UCSD-AML1 (cell line): Measurements from ENCODE around the gene KCTD19.

Experiments
- DNase-seq: peaks from one replicate; lab custom pipeline; 2025; ENCODE audit not compliant: unreplicated experiment; lab: John Stamatoyannopoulos, UW

KCTD19 gene

DNA sequence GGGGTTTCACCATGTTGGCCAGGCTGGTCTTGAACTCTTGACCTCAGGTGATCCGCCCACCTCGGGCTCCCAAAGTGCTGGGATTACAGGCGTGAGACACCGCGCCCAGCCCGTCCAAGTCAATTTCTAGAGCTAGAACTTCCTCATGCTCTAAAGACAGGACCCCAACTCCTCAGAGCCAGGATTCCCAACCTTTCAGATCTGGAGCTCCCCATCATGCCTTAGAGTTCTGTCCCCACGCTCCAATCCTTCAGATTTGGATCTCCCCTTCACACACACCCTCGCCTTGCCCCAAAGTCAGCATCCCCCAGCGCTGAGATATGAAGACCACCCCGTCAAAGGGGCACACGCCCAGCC lies 448 bp downstream of the KCTD19 start:
- DNase-seq, result no peak

DNA sequence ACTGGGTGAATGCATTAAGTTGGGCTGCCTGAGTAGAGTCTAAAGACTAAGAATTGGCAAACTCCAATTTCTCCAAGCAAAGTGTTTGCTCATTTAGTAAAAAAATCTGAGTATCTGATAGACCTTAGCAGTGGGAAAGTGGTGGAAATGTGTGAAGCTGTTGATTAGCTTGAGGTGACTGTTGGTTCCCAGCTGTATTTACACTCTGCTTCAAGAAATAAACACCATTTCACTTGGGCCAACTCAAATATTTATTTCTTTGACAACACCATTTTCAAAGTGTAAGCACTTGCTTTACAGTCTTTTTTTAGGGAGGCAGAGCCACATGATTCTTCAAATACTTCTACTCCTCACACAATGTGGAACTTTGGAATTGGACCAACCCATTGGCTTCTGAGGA lies 8.7 kb downstream of the KCTD19 start:
- no peak for DNase-seq

DNA sequence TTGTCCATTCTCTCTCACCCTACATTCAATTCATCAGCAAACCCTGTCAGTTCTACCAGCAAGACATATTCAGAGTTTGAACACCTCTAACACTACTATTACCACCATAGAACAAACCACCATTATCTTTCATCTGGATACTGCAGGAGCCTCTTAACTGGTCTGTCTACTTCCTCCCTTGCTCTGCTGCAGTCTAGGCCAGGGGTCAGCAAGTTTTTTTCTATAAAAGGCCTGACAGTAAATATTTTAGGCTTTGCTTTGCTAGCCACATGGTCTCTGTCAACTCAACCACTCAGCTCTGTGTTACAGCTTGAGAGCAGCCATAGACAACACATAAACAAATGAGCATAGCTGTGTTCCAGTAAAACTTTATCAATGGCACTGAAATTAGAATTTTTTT lies 13.8 kb downstream of the KCTD19 start:
- no peak for DNase-seq

DNA sequence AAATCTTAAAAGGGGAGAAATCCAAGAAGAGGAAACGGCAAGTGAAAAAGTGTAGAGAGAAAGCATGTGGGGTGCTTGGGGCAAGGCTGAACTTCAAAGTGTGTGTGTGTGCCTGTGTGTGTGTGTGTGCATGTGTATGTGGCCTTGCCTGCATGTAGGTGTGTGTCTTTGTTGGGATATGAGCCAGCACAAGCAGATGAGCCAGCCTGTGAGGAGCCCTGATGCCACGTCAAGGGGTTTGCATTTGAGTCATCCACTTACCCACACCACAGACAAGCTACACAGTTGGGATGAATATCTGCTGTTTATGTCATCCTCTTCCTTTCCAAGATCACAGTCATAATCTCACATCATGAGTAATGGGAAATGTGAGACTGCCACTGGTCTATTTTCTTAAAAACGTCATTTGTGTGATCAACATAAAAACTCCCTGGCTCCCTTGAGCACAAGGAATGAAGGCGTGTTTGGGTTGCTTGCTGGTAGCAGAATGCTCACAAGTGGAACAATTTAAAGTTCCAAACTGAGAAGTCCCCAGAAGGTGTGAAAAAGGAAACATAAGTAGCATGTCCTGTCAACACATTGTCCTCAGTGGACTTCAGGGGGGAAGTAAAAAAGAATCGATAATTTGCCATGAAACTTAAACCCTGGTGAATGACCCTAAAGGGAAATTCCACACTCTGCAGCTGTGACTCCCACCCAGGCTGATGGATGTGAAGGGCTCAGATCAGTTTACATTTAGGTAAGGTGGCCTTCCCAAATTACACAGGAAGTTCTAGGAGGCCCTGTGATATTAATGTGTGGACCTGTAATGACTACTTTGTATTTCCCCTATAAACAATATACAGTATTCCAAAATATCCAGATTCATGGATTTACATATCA lies 14.7 kb downstream of the KCTD19 start:
- DNase-seq, result no peak

DNA sequence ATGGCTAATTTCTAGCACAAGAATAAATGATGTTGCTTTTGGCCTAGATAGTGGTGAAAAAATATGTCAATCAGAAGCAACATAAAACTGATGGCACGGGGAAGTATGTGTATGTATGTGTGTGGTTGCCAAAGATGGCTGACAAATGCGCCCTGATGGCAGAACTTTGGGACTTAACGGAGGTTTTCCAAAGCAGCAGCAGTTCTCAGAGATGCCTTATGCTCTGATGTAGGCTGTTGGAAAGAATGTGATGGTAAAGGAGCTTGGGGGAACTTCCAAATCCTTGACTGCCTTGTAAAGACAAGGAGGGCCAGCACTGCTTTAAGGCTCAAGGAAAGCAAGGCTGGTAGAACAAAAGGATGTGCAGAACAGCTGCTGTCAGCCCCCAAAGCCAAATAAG lies 16.0 kb downstream of the KCTD19 start:
- DNase-seq, result no peak

DNA sequence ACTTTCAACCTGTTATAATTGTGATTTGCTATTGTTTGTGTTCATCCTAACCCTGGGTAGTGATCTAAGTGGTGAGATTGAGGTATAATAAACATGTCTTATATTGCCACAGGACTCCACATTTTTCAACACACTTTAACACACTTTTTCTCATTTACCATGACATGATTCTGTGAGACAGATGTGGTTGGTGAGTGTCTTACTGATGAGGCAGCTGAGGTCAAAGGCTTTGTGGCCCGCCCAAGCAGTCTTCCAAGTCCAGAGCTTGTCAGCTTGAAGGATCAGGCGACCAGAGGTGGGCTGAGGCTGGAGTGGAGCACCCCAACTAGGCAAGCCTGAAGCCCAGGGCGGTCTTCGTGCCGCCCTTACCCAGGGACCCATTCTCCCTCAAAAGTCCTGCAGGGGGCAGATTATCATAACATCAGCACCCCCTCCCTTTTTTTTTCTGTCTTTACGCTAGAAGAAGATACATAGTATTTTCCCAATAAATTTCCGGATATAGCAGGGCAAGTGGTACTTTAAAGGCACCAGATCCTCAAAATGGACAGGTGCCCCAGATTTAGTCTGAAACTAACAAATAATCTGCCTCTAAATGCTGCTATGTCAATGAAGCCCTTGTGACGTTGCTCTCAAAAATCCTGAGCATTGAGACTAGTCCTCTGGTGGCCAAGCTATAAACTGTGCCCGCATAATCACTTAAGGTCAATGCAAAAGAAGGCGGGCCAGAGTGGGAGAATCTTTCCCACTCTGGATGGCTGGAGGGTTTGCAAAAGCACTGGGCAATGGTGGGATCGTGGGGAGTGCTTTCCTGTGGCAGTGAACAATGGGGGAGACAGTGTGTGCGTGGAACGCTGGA lies 21.1 kb downstream of the KCTD19 start:
- DNase-seq, result no peak

DNA sequence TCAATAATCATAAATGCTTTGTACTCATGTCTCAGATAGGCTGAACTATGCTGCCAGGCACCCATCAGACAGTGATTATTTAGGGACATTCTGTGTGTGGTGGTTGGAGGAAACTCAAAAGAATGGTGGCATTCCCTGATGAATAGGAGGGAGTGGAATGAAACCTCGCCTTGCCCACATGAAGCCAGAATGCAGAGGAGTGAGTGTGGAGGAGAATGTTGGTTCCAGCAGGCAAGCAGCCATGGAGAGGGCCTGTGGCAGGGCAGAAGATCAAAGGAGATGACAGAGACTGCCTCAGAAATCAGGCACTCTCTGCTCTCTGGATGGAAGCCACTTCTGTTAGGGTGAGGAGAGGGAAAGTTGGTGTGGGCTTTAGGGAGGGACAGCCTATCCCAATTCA lies 22.5 kb downstream of the KCTD19 start:
- no peak for DNase-seq

DNA sequence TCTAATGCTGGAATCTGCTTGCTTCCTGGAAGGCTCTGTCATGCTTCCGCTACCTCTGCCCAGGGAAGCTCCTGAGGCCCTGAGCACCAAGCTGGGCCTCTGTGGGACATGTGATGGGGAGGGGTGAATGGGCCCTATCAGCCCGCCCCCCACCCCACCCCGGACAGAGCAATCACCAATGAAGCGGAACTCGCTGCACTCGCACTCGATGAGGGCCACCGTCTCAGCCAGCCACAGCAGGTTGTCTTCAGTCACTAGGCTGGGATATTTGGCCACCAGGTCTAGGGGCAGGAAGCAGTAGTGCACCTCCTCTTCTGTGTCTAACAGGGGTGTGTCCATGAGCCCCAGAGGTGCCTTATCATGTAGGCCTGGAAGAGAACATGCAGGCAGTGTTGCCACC lies 23.6 kb downstream of the KCTD19 start:
- no peak for DNase-seq

DNA sequence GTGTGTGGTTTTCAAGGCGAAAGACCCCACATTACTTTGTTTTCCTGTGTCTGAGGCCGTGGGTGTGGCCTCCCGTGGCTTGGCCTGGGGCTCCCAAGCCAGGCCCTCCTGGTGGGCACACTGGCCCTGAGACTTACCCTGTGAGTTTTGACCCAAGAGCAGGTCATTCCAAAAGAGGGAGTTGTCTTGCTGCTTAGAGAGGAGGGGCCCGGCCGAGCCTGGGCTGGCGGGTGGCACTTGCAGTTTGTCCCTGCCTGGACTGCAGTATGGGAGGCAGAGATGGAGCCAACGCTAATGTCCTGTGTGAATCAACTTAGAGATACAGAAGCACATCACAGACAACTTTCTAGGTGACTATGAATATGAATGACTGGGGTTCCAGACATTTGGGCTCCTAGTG lies 24.5 kb downstream of the KCTD19 start:
- DNase-seq, result no peak

DNA sequence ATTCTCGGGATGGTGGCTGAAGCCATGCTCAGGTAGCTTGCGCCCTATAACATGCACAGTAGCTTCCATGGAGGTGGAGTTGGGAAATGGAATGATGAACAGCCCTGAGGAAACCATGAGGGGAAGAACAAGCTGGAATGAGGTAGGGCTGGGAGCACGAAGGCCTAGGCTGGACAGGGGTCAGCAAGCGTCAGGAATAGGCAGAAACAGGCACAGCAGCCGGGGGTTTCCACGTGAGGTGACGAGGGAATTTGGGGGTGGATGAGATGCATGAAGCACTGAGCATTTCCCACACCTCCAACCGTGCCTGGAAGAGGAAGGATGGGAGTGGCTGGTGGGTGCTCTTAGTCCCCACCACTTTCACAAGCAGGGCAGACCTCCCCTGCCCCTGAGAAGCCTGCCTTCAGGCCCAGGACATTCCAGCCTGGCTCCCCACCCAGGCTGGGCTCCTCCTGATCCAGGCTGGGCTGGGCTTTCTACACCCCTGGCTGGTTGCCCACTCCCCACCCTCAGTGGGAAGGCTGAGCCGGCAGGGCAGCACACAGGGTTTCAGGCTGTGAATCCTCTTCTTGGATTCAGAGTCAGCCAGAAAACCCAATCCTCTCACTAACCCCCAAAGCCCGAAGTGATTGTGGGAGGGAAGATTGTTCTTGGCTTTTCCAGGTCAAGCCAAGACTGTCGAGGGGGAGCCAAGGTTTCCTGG lies 25.3 kb downstream of the KCTD19 start:
- DNase-seq, result no peak

DNA sequence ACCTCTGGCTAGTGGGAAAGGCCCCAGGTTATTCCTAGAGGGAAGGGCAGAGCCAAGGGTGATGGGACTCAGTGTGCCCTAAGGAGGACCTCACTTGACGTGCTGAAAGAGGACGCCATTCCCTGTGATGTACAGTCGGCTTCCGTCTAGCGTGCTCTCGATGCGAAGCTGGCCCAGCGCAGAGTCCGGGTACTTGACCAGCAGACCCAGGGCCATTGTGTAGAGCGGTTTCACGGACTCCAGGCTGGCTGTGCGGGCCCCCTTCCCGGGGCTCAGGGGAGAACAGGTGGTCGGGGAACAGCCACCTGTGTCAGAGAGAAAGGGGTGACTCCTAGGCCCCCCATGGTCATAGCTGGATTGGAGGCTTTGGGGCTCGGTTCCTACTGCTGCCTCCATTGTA lies 27.3 kb downstream of the KCTD19 start:
- DNase-seq, result no peak

DNA sequence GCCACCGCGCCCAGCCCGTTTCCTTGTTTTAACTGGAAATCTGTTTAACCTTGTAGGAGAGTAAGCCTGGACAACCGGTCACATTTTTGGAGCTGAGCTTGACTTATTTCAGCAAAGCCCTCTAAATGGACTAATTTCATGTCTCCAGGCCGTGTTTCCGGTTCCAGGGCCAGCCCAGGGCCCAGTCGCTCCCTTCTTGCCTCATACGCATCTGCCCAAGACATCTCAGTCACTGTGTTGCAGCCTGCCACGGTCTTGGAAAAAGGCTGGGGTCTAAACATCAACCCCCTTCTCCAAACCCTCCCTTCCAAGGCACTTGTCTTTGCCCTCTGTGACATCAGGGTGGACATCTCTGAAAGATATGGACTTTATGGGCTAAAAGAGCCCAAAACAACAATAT lies 28.3 kb downstream of the KCTD19 start:
- no peak for DNase-seq

DNA sequence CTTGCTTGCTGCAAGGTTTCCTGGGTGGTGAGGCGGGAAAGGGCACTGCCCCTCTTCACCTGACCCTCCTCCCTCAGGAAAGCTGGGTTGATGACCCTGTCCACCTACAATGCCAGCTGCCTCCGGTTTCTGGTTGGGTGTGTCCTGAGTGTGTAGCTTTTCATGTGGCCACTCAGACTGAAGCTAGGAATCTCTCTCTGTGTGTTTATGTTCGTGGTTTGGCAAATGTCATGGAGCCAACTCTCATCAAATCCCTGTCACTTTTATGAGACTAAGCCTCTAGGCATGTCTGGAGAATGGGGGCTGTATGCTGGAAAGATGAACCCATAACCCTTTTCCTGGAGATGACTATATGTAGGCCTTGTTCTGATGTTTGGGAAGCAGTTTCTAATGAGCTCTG lies 30.1 kb downstream of the KCTD19 start:
- DNase-seq, result no peak

DNA sequence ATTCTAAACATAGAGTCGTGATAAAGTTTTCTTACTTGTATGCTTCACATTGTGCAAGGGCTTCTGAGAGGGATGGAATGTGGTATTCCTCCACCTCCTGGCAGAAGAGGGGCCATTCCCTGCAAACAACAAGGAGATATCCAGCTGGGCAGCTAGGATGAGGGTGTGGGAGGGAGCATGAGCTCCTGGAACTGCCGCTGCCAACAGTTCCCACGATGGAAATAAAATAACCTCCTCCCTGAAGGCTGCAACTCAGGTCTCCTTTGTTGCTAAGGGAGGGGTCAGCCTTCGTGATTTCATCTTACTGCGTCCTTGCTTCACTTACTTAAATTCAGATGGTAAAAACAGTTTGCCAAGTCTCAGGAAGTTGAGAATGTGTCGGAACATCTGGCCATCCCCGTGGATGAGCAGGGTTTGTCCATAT lies 31.6 kb downstream of the KCTD19 start:
- no peak for DNase-seq

DNA sequence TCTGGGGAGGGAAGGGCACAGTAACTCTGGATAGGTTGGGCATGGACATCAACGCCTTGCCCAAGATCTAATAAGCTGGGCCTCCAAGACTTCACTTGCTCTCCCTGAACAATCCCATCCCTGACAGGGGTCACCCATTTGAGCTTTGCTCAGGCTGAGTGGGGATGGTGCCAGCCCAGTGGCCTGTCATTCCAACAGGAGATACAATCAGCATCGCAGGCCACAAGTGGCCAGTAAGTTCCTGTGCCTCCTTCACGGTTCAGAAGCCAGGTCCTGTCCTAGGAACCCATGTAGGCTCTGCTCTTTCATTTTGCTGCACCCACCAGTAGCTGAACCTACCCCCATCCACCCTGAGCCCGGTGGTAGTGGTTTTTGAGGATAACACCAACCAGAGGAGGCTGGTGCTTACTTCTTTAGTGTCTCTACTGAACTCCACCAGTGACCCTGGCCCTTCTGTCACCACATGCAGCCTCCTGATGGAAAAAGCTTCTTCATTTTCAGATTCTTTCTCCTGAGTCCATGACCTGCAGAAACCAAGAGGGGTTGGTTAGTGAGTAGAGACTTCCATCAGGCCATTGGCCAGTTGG lies 32.3 kb downstream of the KCTD19 start:
- DNase-seq, result no peak

DNA sequence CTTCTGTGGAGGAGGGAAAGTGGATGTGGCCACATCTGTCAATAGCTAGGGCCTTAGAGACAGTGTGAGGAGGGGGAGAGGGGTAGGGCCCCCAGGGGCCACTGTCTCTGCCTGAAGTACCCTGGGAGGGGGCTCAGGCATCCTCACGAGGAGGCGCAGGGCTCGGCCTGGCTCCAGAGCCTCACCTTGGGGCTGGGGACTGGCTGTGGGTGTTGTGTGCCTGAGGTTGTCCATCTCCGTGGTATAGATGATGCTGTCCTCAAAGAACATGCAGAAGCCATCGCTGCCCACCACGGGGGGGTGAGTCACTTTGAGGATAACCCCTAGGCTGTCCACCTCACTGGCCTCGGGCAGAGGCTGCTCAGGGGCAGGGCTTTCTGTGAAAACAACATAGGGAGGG lies 35.1 kb downstream of the KCTD19 start:
- DNase-seq, result no peak

DNA sequence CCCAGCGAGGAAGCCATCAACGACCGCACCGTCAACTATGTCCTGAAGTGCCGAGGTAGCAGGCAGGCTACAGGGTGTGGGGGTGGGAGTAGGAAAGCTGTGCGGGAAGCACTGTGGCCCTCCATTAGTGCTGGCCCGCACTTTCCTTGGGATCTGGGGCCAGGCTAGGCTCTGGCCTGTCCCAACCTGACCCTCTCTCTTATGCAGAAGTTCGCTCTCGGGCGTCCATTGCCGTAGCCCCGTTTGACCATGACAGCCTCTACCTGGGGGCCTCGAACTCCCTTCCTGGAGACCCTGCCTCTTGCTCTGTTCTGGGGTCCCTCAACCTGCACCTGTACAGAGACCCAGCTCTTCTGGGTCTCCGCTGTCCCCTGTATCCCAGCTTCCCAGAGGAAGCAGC lies 38.6 kb downstream of the KCTD19 start:
- no peak for DNase-seq

DNA sequence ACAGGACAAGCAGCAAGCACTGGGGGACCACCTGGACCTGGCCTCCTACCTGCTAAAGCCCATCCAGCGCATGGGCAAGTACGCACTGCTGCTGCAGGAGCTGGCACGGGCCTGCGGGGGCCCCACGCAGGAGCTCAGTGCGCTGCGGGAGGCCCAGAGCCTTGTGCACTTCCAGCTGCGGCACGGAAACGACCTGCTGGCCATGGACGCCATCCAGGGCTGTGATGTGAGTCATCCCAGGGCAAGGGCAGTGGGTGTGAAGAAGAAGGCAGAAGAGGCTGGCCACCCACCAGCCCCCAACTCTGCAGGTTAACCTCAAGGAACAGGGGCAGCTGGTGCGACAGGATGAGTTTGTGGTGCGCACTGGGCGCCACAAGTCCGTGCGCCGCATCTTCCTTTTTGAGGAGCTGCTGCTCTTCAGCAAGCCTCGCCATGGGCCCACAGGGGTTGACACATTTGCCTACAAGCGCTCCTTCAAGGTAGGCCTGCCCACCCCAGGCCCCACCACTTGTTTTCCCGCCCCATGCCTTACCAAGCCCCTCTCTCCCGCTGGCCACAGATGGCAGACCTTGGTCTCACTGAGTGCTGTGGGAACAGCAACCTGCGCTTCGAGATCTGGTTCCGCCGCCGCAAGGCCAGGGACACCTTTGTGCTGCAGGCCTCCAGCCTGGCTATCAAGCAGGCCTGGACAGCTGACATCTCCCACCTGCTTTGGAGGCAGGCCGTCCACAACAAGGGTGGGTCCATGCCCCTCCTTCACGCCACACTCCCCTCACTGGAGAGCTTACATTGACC lies 39.9 kb downstream of the KCTD19 start:
- no peak for DNase-seq

DNA sequence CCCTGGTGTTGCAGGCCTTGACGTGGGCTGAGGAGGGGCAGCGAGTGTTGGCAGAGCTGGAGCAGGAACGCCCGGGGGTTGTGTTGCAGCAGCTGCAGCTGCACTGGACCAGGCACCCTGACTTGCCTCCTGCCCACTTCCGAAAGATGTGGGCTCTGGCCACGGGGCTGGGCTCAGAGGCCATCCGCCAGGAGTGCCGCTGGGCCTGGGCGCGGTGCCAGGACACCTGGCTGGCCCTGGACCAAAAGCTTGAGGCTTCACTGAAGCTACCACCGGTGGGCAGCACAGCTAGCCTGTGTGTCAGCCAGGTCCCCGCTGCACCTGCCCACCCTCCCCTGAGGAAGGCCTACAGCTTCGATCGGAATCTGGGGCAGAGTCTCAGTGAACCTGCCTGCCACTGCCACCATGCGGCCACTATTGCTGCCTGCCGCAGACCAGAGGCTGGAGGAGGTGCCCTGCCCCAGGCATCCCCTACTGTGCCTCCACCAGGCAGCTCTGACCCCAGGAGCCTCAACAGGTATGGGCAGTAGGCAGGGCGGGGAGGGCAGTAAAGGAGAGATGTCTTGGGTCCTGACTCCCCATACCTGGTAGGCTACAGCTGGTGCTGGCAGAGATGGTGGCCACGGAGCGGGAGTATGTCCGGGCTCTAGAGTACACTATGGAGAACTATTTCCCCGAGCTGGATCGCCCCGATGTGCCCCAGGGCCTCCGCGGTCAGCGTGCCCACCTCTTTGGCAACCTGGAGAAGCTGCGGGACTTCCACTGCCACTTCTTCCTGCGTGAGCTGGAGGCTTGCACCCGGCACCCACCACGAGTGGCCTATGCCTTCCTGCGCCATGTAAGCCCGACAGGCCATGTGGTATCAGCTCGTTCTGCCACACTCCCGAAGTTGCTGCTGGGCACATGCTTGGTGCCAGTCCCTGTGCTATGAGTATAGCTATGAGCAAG lies 41.6 kb downstream of the KCTD19 start:
- no peak for DNase-seq
